T-cell (primary cell): ENCODE results near the gene PFKFB2. TPM values are rescaled to one million over a fixed set of nuclear protein-coding genes. Genes with fewer than 3 reads are reported as not detected.
A peak's percentile ranks its signal among the peaks of the same experiment; 100 is the strongest.

Experiments used
- ATAC-seq, 4 experiments: fragments of 200-7000 bp in 3 of 4; fragments of 150-1000 bp in 1 of 4; cut with Tn5 transposase; replicated peaks in 1 of 4; 1 replicate in 3 of 4; 2 replicates in 1 of 4; pipeline ENCODE4 v1.10.0; 2021; ENCODE audit warnings: moderate library complexity in 3 of 4, mild to moderate bottlenecking in 2 of 4, moderate number of reproducible peaks in 1 of 4
- CTCF ChIA-PET, 2 donors: fragments of 300-600 bp; sonication (Branson Sonifier 250); formaldehyde crosslinking; loops; one replicate each; lab custom pipeline; 2022; ENCODE audit warnings: antibody characterized with exemption in 2 of 2; lab: Charles Lee
- POLR2A ChIA-PET, 2 donors: fragments of 300-600 bp; sonication (Branson Sonifier 250); formaldehyde crosslinking; loops; one replicate each; lab custom pipeline; 2022; ENCODE audit warnings: antibody characterized with exemption in 2 of 2; lab: Charles Lee
- DNase-seq, 35 experiments: peaks; one replicate each; pipeline versions ENCODE4 v3.0.0 to v3.0.0-alpha.2; 2013 to 2023
- H3K27ac ChIP-seq: one replicate; pipeline ENCODE4 v1.5.1; 2013; ENCODE audit warnings: low read length
- H3K27me3 ChIP-seq, 2 experiments: replicated peaks in 1 of 2; 1 replicate in 1 of 2; 2 replicates in 1 of 2; pipeline versions ENCODE4 v1.6.1 to v1.7.0; 2013; ENCODE audit warnings: low read length in 1 of 2, mixed read lengths in 1 of 2; ENCODE audit not compliant: control insufficient read depth in 2 of 2, insufficient read depth in 2 of 2; ENCODE audit errors: extremely low read depth in 1 of 2
- H3K36me3 ChIP-seq, 2 donors: 1 replicate in 1 of 2; 2 replicates in 1 of 2; pipeline versions ENCODE4 v1.6.1 to v1.7.0; 2013; ENCODE audit warnings: low read length in 1 of 2; ENCODE audit not compliant: control insufficient read depth in 2 of 2, insufficient read depth in 1 of 2; ENCODE audit errors: extremely low read depth in 1 of 2
- H3K4me1 ChIP-seq, 2 experiments: 1 replicate in 1 of 2; 2 replicates in 1 of 2; pipeline versions ENCODE4 v1.6.1 to v1.7.0; 2013; ENCODE audit warnings: low read length in 2 of 2, mixed read lengths in 1 of 2; ENCODE audit not compliant: insufficient read depth in 2 of 2, control insufficient read depth in 1 of 2; ENCODE audit errors: extremely low read depth in 1 of 2
- H3K4me3 ChIP-seq, 2 donors: 1 replicate in 1 of 2; 2 replicates in 1 of 2; pipeline versions ENCODE4 v1.5.1 to v1.7.0; 2013; ENCODE audit warnings: mild to moderate bottlenecking in 2 of 2, low read length in 1 of 2, moderate library complexity in 1 of 2; ENCODE audit not compliant: control insufficient read depth in 1 of 2; ENCODE audit errors: extremely low read depth in 1 of 2
- H3K9me3 ChIP-seq: 2 replicates; pipeline ENCODE4 v1.7.0; 2013
- H3K27ac Mint-ChIP-seq, 2 donors: one replicate each; pipeline ENCODE4 v1.8.0; 2020 to 2021; ENCODE audit warnings: mild to moderate bottlenecking in 2 of 2, mixed read lengths in 2 of 2
- H3K27me3 Mint-ChIP-seq, 2 donors: one replicate each; pipeline ENCODE4 v1.8.0; 2021 to 2022; ENCODE audit warnings: mixed read lengths in 2 of 2
- H3K36me3 Mint-ChIP-seq: one replicate; pipeline ENCODE4 v1.8.0; 2021; ENCODE audit warnings: mixed read lengths
- H3K4me1 Mint-ChIP-seq, 3 donors: one replicate each; pipeline ENCODE4 v1.8.0; 2020 to 2022; ENCODE audit warnings: mixed read lengths in 3 of 3, mild to moderate bottlenecking in 1 of 3
- H3K4me3 Mint-ChIP-seq, 3 donors: one replicate each; pipeline ENCODE4 v1.8.0; 2020 to 2022; ENCODE audit warnings: mild to moderate bottlenecking in 3 of 3, mixed read lengths in 3 of 3, moderate library complexity in 3 of 3
- H3K9me3 Mint-ChIP-seq, 3 donors: one replicate each; pipeline ENCODE4 v1.8.0; 2020 to 2022; ENCODE audit warnings: mixed read lengths in 3 of 3
- WGBS: methylation state at CpG from one replicate; pipeline ENCODE4 v1.1.5; 2013; ENCODE audit warnings: missing lambda C conversion rate; ENCODE audit not compliant: insufficient coverage; 5-methylcytosine and 5-hydroxymethylcytosine counted together
- total RNA-seq, 35 experiments: library from RNA in 6 of 35; stranded (reverse) in 6 of 35; fragments of 120-200 nt in 1 of 35; gene quantifications; one replicate each; pipeline versions ENCODE4 v1.2.1 to v1.2.4 and lab custom pipeline; 2013 to 2026

PFKFB2 gene
- total RNA-seq, 5 donors from 2014 or later (not counting 1 experiment from before 2014, with no cell fraction given) = 1.6 to 4.7 (median 3.2) TPM

GRCh38 chr1:207085887-207086286, 32.8 kb downstream of the PFKFB2 start:
- peaks cover 0 to 4% of the 10 kb centered on the region in 2 experiments for H3K27me3 ChIP-seq
- DNase-seq (no peak), ATAC-seq (no peak)
- H3K27ac ChIP-seq = no peak overlapping the region
- ChIA-PET CTCF (no interaction called here), POLR2A (no interaction called here)
- peaks cover 4 to 12% of the 10 kb centered on the region in 2 experiments for H3K4me1 ChIP-seq
- no peaks in the 10 kb centered on the region for H3K9me3 ChIP-seq
- no CpG with 5 or more reads among the region's 3 CpGs for whole genome bisulfite sequencing
- H3K27ac Mint-ChIP-seq = no peak overlapping the region
- H3K9me3 Mint-ChIP-seq = no peaks in the 10 kb centered on the region
- no peak overlapping the region for H3K4me3 ChIP-seq
- no peak overlapping the region for H3K4me3 Mint-ChIP-seq
- H3K27me3 Mint-ChIP-seq = peaks cover 3 to 27% of the 10 kb centered on the region in 2 donors
- no peaks in the 10 kb centered on the region for H3K36me3 ChIP-seq
- H3K36me3 Mint-ChIP-seq = no peaks in the 10 kb centered on the region
- peaks cover 28 to 32% (median 31%) of the 10 kb centered on the region in 3 donors for H3K4me1 Mint-ChIP-seq

- WGBS = no CpG with 5 or more reads among the region's 2 CpGs
- DNase-seq = no peak
Observed at GRCh38 chr1:207088161-207088560, 35.1 kb downstream of the PFKFB2 start.

GRCh38 chr1:207088701-207089626, 35.9 kb downstream of the PFKFB2 start, which contains the start of gene C4BPB:
C4BPB (plus strand) TSS chr1:207088860; CDS start chr1:207089532, 672 bp downstream.
- H3K4me3 Mint-ChIP-seq = peak within 1 kb of the TSS; percentile 71 to 77 (median 77)
- H3K4me1 Mint-ChIP-seq = peaks cover 28 to 32% (median 31%) of the 10 kb centered on the region in 3 donors
- ChIA-PET CTCF (interaction anchor here in 1 of 2 donors (0.6 to 1.2 kb wide), 5 partner anchors 9 to 933 kb away, joined by 3 to 4 read pairs (median 3); no protein-coding TSS in a partner anchor), POLR2A (interaction anchor here (0.6 to 0.7 kb wide), 2 partner anchors 62 to 264 kb away, joined by 3 to 4 read pairs; no protein-coding TSS in a partner anchor)
- H3K27ac ChIP-seq = no peak within 1 kb of the TSS
- no peaks in the 10 kb centered on the region for H3K36me3 Mint-ChIP-seq
- H3K27me3 Mint-ChIP-seq = peaks cover 3 to 16% of the 10 kb centered on the region in 2 donors
- H3K27ac Mint-ChIP-seq = peak within 1 kb of the TSS; percentile 85 to 87
- H3K4me1 ChIP-seq = peaks cover 4 to 12% of the 10 kb centered on the region in 2 experiments
- peak within 1 kb of the TSS; percentile 20 to 52 for H3K4me3 ChIP-seq
- no peaks in the 10 kb centered on the region for H3K9me3 Mint-ChIP-seq
- 63% methylated on average over 6 of the region's 9 CpGs for WGBS
- peak; percentile 41 to 96 (median 54) for ATAC-seq
- no peaks in the 10 kb centered on the region for H3K9me3 ChIP-seq
- H3K27me3 ChIP-seq = peaks cover 0 to 4% of the 10 kb centered on the region in 2 experiments
- DNase-seq = peak in 24 of 35 experiments; percentile 7 to 72 (median 28)
- no peaks in the 10 kb centered on the region for H3K36me3 ChIP-seq

More at GRCh38 chr1:207088161-207088560, 35.1 kb downstream of the PFKFB2 start:
- Mint-ChIP-seq H3K36me3 (no peaks in the 10 kb centered on the region), H3K27ac (no peak overlapping the region), H3K4me1 (peaks cover 28 to 32% (median 31%) of the 10 kb centered on the region in 3 donors), H3K4me3 (peak overlapping the region in 1 of 3 donors; percentile 71), H3K27me3 (peaks cover 3 to 20% of the 10 kb centered on the region in 2 donors), H3K9me3 (no peaks in the 10 kb centered on the region)
- no peak overlapping the region for H3K27ac ChIP-seq
- POLR2A ChIA-PET = no interaction called here
- CTCF ChIA-PET = interaction anchor here in 1 of 2 donors (0.6 kb wide), 1 partner anchor 313 kb away, joined by 3 read pairs; no protein-coding TSS in a partner anchor
- peaks cover 4 to 12% of the 10 kb centered on the region in 2 experiments for H3K4me1 ChIP-seq
- no peak overlapping the region for H3K4me3 ChIP-seq
- H3K9me3 ChIP-seq = no peaks in the 10 kb centered on the region
- H3K36me3 ChIP-seq = no peaks in the 10 kb centered on the region
- peaks cover 0 to 4% of the 10 kb centered on the region in 2 experiments for H3K27me3 ChIP-seq
- no peak for ATAC-seq

- no peaks in the 10 kb centered on the region for H3K36me3 ChIP-seq
- CTCF ChIA-PET = interaction anchor here in 1 of 2 donors (0.6 to 1.2 kb wide), 5 partner anchors 9 to 932 kb away, joined by 3 to 5 read pairs (median 3); no protein-coding TSS in a partner anchor
- DNase-seq = no peak
- H3K4me1 Mint-ChIP-seq = peaks cover 25 to 27% (median 27%) of the 10 kb centered on the region in 3 donors
- peak in 1 of 4 experiments; percentile 50 for ATAC-seq
- peaks cover 0 to 4% of the 10 kb centered on the region in 2 experiments for H3K27me3 ChIP-seq
- 92% methylated on average over 14 of the region's 17 CpGs for WGBS
- peak overlapping the region; percentile 85 to 87 for H3K27ac Mint-ChIP-seq
- peaks cover 4 to 11% of the 10 kb centered on the region in 2 experiments for H3K4me1 ChIP-seq
- peak overlapping the region; percentile 71 to 77 (median 77) for H3K4me3 Mint-ChIP-seq
- peak overlapping the region; percentile 20 to 52 for H3K4me3 ChIP-seq
- H3K9me3 ChIP-seq = no peaks in the 10 kb centered on the region
- peaks cover 0 to 7% of the 10 kb centered on the region in 2 donors for H3K27me3 Mint-ChIP-seq
- H3K27ac ChIP-seq = no peak overlapping the region
- POLR2A ChIA-PET = interaction anchor here (0.6 to 0.7 kb wide), 2 partner anchors 63 to 263 kb away, joined by 3 to 4 read pairs; no protein-coding TSS in a partner anchor
- H3K36me3 Mint-ChIP-seq = no peaks in the 10 kb centered on the region
- H3K9me3 Mint-ChIP-seq = no peaks in the 10 kb centered on the region
Observed at GRCh38 chr1:207089627-207090355, 36.7 kb downstream of the PFKFB2 start.

GRCh38 chr1:207091200-207091908, 38.3 kb downstream of the PFKFB2 start:
- Histone ChIP-seq H3K27me3 (no peaks in the 10 kb centered on the region), H3K9me3 (no peaks in the 10 kb centered on the region), H3K36me3 (no peaks in the 10 kb centered on the region), H3K4me3 (no peak overlapping the region), H3K4me1 (peaks cover 4 to 9% of the 10 kb centered on the region in 2 experiments), H3K27ac (no peak overlapping the region)
- CTCF ChIA-PET = interaction anchor here in 1 of 2 donors (0.5 kb wide), 1 partner anchor 429 kb away, joined by 5 read pairs; no protein-coding TSS in a partner anchor
- H3K27me3 Mint-ChIP-seq = peaks cover 0 to 6% of the 10 kb centered on the region in 2 donors
- ATAC-seq (no peak), DNase-seq (no peak)
- no peaks in the 10 kb centered on the region for H3K9me3 Mint-ChIP-seq
- no peak overlapping the region for H3K27ac Mint-ChIP-seq
- no peaks in the 10 kb centered on the region for H3K36me3 Mint-ChIP-seq
- H3K4me3 Mint-ChIP-seq = no peak overlapping the region
- 100% methylated on average over 1 of the region's 4 CpGs for WGBS
- POLR2A ChIA-PET = no interaction called here
- peaks cover 19 to 21% (median 21%) of the 10 kb centered on the region in 3 donors for H3K4me1 Mint-ChIP-seq
